T-cell (primary cell): ENCODE data around the gene MYH15. TPM values are rescaled to one million over a fixed set of nuclear protein-coding genes. Genes with fewer than 3 reads are reported as not detected.

ENCODE experiments used
- ATAC-seq, 4 experiments: fragments of 200-7000 bp in 3 of 4; fragments of 150-1000 bp in 1 of 4; cut with Tn5 transposase; replicated peaks in 1 of 4; 1 replicate in 3 of 4; 2 replicates in 1 of 4; pipeline ENCODE4 v1.10.0; 2021; ENCODE audit warnings: moderate library complexity in 3 of 4, mild to moderate bottlenecking in 2 of 4, moderate number of reproducible peaks in 1 of 4
- CTCF ChIA-PET, 2 donors: fragments of 300-600 bp; sonication (Branson Sonifier 250); formaldehyde crosslinking; loops; one replicate each; lab custom pipeline; 2022; ENCODE audit warnings: antibody characterized with exemption in 2 of 2; lab: Charles Lee
- POLR2A ChIA-PET, 2 donors: fragments of 300-600 bp; sonication (Branson Sonifier 250); formaldehyde crosslinking; loops; one replicate each; lab custom pipeline; 2022; ENCODE audit warnings: antibody characterized with exemption in 2 of 2; lab: Charles Lee
- DNase-seq, 35 experiments: peaks; one replicate each; pipeline versions ENCODE4 v3.0.0 to v3.0.0-alpha.2; 2013 to 2023
- H3K27ac ChIP-seq: one replicate; pipeline ENCODE4 v1.5.1; 2013; ENCODE audit warnings: low read length
- H3K27me3 ChIP-seq, 2 experiments: replicated peaks in 1 of 2; 1 replicate in 1 of 2; 2 replicates in 1 of 2; pipeline versions ENCODE4 v1.6.1 to v1.7.0; 2013; ENCODE audit warnings: low read length in 1 of 2, mixed read lengths in 1 of 2; ENCODE audit not compliant: control insufficient read depth in 2 of 2, insufficient read depth in 2 of 2; ENCODE audit errors: extremely low read depth in 1 of 2
- H3K36me3 ChIP-seq, 2 donors: 1 replicate in 1 of 2; 2 replicates in 1 of 2; pipeline versions ENCODE4 v1.6.1 to v1.7.0; 2013; ENCODE audit warnings: low read length in 1 of 2; ENCODE audit not compliant: control insufficient read depth in 2 of 2, insufficient read depth in 1 of 2; ENCODE audit errors: extremely low read depth in 1 of 2
- H3K4me1 ChIP-seq, 2 experiments: 1 replicate in 1 of 2; 2 replicates in 1 of 2; pipeline versions ENCODE4 v1.6.1 to v1.7.0; 2013; ENCODE audit warnings: low read length in 2 of 2, mixed read lengths in 1 of 2; ENCODE audit not compliant: insufficient read depth in 2 of 2, control insufficient read depth in 1 of 2; ENCODE audit errors: extremely low read depth in 1 of 2
- H3K4me3 ChIP-seq, 2 donors: 1 replicate in 1 of 2; 2 replicates in 1 of 2; pipeline versions ENCODE4 v1.5.1 to v1.7.0; 2013; ENCODE audit warnings: mild to moderate bottlenecking in 2 of 2, low read length in 1 of 2, moderate library complexity in 1 of 2; ENCODE audit not compliant: control insufficient read depth in 1 of 2; ENCODE audit errors: extremely low read depth in 1 of 2
- H3K9me3 ChIP-seq: 2 replicates; pipeline ENCODE4 v1.7.0; 2013
- H3K27ac Mint-ChIP-seq, 2 donors: one replicate each; pipeline ENCODE4 v1.8.0; 2020 to 2021; ENCODE audit warnings: mild to moderate bottlenecking in 2 of 2, mixed read lengths in 2 of 2
- H3K27me3 Mint-ChIP-seq, 2 donors: one replicate each; pipeline ENCODE4 v1.8.0; 2021 to 2022; ENCODE audit warnings: mixed read lengths in 2 of 2
- H3K36me3 Mint-ChIP-seq: one replicate; pipeline ENCODE4 v1.8.0; 2021; ENCODE audit warnings: mixed read lengths
- H3K4me1 Mint-ChIP-seq, 3 donors: one replicate each; pipeline ENCODE4 v1.8.0; 2020 to 2022; ENCODE audit warnings: mixed read lengths in 3 of 3, mild to moderate bottlenecking in 1 of 3
- H3K4me3 Mint-ChIP-seq, 3 donors: one replicate each; pipeline ENCODE4 v1.8.0; 2020 to 2022; ENCODE audit warnings: mild to moderate bottlenecking in 3 of 3, mixed read lengths in 3 of 3, moderate library complexity in 3 of 3
- H3K9me3 Mint-ChIP-seq, 3 donors: one replicate each; pipeline ENCODE4 v1.8.0; 2020 to 2022; ENCODE audit warnings: mixed read lengths in 3 of 3
- WGBS: methylation state at CpG from one replicate; pipeline ENCODE4 v1.1.5; 2013; ENCODE audit warnings: missing lambda C conversion rate; ENCODE audit not compliant: insufficient coverage; 5-methylcytosine and 5-hydroxymethylcytosine counted together
- total RNA-seq, 35 experiments: library from RNA in 6 of 35; stranded (reverse) in 6 of 35; fragments of 120-200 nt in 1 of 35; gene quantifications; one replicate each; pipeline versions ENCODE4 v1.2.1 to v1.2.4 and lab custom pipeline; 2013 to 2026

Gene MYH15
- total RNA-seq, 5 donors from 2014 or later (not counting 1 experiment from before 2014, with no cell fraction given) = 0.07 to 0.18 (median 0.11) TPM; not detected in 1

- Mint-ChIP-seq H3K27ac (no peak overlapping the region), H3K9me3 (peaks cover 0 to 9% (median 3%) of the 10 kb centered on the region in 3 donors), H3K36me3 (no peaks in the 10 kb centered on the region), H3K4me3 (no peak overlapping the region), H3K4me1 (peaks cover 0 to 5% (median 1%) of the 10 kb centered on the region in 3 donors), H3K27me3 (peaks cover 17 to 26% of the 10 kb centered on the region in 2 donors)
- Histone ChIP-seq H3K9me3 (no peaks in the 10 kb centered on the region), H3K4me3 (no peak overlapping the region), H3K27ac (no peak overlapping the region), H3K36me3 (no peaks in the 10 kb centered on the region), H3K27me3 (no peaks in the 10 kb centered on the region), H3K4me1 (no peaks in the 10 kb centered on the region)
- ATAC-seq (no peak), DNase-seq (no peak)
- CTCF ChIA-PET = no interaction called here
- POLR2A ChIA-PET = no interaction called here
Observed at GRCh38 chr3:108527109-108527508, 16.7 kb upstream of the MYH15 start.

GRCh38 chr3:108525971-108526370 is 15.6 kb upstream of the MYH15 start:
- Mint-ChIP-seq H3K27ac (no peak overlapping the region), H3K4me1 (peaks cover 0 to 5% (median 1%) of the 10 kb centered on the region in 3 donors), H3K4me3 (no peak overlapping the region), H3K9me3 (peaks cover 0 to 9% (median 3%) of the 10 kb centered on the region in 3 donors), H3K36me3 (no peaks in the 10 kb centered on the region), H3K27me3 (peaks cover 17 to 25% of the 10 kb centered on the region in 2 donors)
- ChIA-PET POLR2A (no interaction called here), CTCF (no interaction called here)
- Histone ChIP-seq H3K9me3 (no peaks in the 10 kb centered on the region), H3K36me3 (no peaks in the 10 kb centered on the region), H3K27ac (no peak overlapping the region), H3K4me1 (no peaks in the 10 kb centered on the region), H3K4me3 (no peak overlapping the region), H3K27me3 (no peaks in the 10 kb centered on the region)
- 87% methylated on average over 2 of the region's 2 CpGs for WGBS
- ATAC-seq (no peak), DNase-seq (no peak)

DNA sequence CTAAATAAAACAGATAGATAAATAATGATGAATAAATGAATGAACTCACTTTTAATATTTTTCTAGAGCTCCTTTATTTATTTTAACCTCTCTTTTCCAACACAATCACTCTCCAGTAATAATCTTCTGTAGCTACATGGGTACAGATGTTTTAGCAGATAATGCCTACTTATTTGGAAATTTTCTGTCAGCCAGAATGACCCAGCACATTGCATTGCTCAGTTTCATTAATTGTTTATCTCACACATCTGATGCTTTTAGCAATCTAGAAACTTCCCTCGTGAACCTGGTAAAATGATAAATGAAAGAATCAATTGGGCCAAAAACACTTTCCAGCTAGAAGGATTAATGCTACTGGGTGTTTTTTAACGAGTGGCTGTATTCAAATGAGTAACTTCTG is 14.9 kb upstream of the MYH15 start:
- ChIA-PET CTCF (interaction anchor here in 1 of 2 donors (0.9 kb wide), 1 partner anchor 47 kb away, joined by 6 read pairs; no protein-coding TSS in a partner anchor), POLR2A (no interaction called here)
- DNase-seq (no peak), ATAC-seq (no peak)
- H3K36me3 Mint-ChIP-seq = no peaks in the 10 kb centered on the region
- Histone ChIP-seq H3K27ac (no peak overlapping the region), H3K36me3 (no peaks in the 10 kb centered on the region), H3K9me3 (no peaks in the 10 kb centered on the region), H3K4me1 (no peaks in the 10 kb centered on the region), H3K4me3 (no peak overlapping the region), H3K27me3 (no peaks in the 10 kb centered on the region)
- H3K4me1 Mint-ChIP-seq = peaks cover 0 to 5% (median 1%) of the 10 kb centered on the region in 3 donors
- peaks cover 13 to 19% of the 10 kb centered on the region in 2 donors for H3K27me3 Mint-ChIP-seq
- peaks cover 0 to 7% (median 2%) of the 10 kb centered on the region in 3 donors for H3K9me3 Mint-ChIP-seq
- WGBS = no CpG with 5 or more reads among the region's 2 CpGs
- H3K27ac Mint-ChIP-seq = no peak overlapping the region
- no peak overlapping the region for H3K4me3 Mint-ChIP-seq

DNA sequence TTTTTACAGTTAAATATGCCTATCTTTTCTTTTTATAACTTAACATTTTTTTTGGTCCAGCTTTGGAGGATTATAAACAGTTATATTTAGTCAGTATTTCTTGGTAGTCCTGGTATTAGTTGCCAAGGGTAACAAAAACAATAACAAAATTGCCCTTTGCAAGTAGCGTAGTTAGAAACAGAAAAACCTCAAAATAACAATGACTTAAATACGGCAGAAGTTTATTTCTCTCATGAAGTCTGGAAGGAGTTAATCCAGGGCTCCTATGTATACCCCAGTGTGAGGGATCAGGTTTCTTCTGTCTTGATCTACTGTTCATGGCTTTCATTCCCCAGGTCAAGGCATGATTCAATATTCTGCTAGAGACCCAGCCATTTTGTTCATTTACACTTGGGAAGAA is 14.1 kb upstream of the MYH15 start:
- no peak for DNase-seq
- ChIA-PET POLR2A (no interaction called here), CTCF (interaction anchor here in 1 of 2 donors (0.9 kb wide), 1 partner anchor 46 kb away, joined by 6 read pairs; no protein-coding TSS in a partner anchor)
- peaks cover 0 to 5% (median 1%) of the 10 kb centered on the region in 3 donors for H3K4me1 Mint-ChIP-seq
- no peaks in the 10 kb centered on the region for H3K9me3 Mint-ChIP-seq
- H3K4me3 ChIP-seq = no peak overlapping the region
- WGBS = no CpG with 5 or more reads among the region's 2 CpGs
- peaks cover 8 to 16% of the 10 kb centered on the region in 2 donors for H3K27me3 Mint-ChIP-seq
- no peaks in the 10 kb centered on the region for H3K9me3 ChIP-seq
- H3K36me3 Mint-ChIP-seq = no peaks in the 10 kb centered on the region
- no peak overlapping the region for H3K27ac ChIP-seq
- H3K27ac Mint-ChIP-seq = no peak overlapping the region
- no peaks in the 10 kb centered on the region for H3K27me3 ChIP-seq
- H3K36me3 ChIP-seq = no peaks in the 10 kb centered on the region
- no peaks in the 10 kb centered on the region for H3K4me1 ChIP-seq
- H3K4me3 Mint-ChIP-seq = no peak overlapping the region
- no peak for ATAC-seq

GRCh38 chr3:108518895-108519294 is 8.5 kb upstream of the MYH15 start:
- Mint-ChIP-seq H3K9me3 (no peaks in the 10 kb centered on the region), H3K27ac (no peak overlapping the region), H3K4me3 (no peak overlapping the region), H3K27me3 (peaks cover 0 to 7% of the 10 kb centered on the region in 2 donors), H3K4me1 (no peaks in the 10 kb centered on the region), H3K36me3 (no peaks in the 10 kb centered on the region)
- ATAC-seq (no peak), DNase-seq (no peak)
- H3K36me3 ChIP-seq = no peaks in the 10 kb centered on the region
- no peaks in the 10 kb centered on the region for H3K4me1 ChIP-seq
- 33% methylated on average over 1 of the region's 1 CpG for WGBS
- H3K27me3 ChIP-seq = no peaks in the 10 kb centered on the region
- no peak overlapping the region for H3K4me3 ChIP-seq
- ChIA-PET POLR2A (no interaction called here), CTCF (interaction anchor here in 1 of 2 donors (0.6 kb wide), 1 partner anchor 591 kb away, joined by 3 read pairs; no protein-coding TSS in a partner anchor)
- H3K27ac ChIP-seq = no peak overlapping the region
- H3K9me3 ChIP-seq = no peaks in the 10 kb centered on the region

- Mint-ChIP-seq H3K4me1 (no peaks in the 10 kb centered on the region), H3K4me3 (no peak overlapping the region), H3K27ac (no peak overlapping the region), H3K27me3 (peaks cover 0 to 7% of the 10 kb centered on the region in 2 donors), H3K9me3 (no peaks in the 10 kb centered on the region), H3K36me3 (no peaks in the 10 kb centered on the region)
- DNase-seq (no peak), ATAC-seq (no peak)
- Histone ChIP-seq H3K27me3 (no peaks in the 10 kb centered on the region), H3K4me1 (no peaks in the 10 kb centered on the region), H3K9me3 (no peaks in the 10 kb centered on the region), H3K36me3 (no peaks in the 10 kb centered on the region), H3K27ac (no peak overlapping the region), H3K4me3 (no peak overlapping the region)
- 89% methylated on average over 2 of the region's 2 CpGs for WGBS
- ChIA-PET CTCF (no interaction called here), POLR2A (no interaction called here)
Observed at GRCh38 chr3:108516881-108517280, 6.5 kb upstream of the MYH15 start.
